SHP77 (cell line): ENCODE data around the gene ELP4.
"Not testable (repeated sequence)": the region's sequence is repeated elsewhere in the genome, so short reads cannot be mapped to it uniquely, and the experiment has no call there.

ENCODE experiments used
- DNase-seq, 2 experiments: peaks; one replicate each; lab custom pipeline; 2025; lab: John Stamatoyannopoulos, UW

Gene ELP4

DNA sequence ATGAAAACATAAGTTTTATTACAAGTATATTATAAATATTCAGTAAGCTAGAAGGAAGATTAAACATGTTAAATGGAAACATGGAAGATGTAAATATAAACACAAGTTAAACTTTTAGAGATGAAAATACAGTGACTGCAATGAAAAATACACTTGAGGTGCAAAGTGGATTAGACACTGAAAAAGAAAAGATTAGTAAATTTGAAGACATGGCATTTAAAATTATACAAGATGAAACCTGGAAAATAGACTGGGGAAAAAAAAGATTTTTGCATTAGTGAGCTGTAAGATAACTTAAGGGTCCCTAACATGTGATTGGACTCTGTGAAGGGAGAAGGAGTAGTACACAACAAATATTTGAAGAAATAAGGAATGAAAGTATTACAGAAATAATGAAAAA, 33.3 kb downstream of the ELP4 start:
- DNase-seq = no peak

DNA sequence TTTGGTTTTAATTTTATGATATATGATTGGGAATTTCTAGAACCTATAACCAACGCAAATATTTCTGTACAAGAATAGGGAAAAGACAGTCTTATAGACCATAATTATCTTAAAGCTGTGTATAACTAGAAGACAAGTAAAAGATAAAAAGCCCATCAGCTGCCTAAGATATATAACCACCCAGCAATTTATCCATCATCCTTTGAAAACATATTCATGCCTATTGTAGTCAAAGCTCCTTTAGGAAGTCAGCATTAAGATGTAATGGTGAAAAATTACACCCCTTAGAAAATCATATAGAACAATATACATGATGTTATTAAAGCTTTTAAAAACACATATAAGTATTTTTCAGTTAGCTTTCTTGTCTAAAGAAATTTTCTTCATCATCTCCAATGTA, 46.4 kb downstream of the ELP4 start:
- DNase-seq = no peak

DNA sequence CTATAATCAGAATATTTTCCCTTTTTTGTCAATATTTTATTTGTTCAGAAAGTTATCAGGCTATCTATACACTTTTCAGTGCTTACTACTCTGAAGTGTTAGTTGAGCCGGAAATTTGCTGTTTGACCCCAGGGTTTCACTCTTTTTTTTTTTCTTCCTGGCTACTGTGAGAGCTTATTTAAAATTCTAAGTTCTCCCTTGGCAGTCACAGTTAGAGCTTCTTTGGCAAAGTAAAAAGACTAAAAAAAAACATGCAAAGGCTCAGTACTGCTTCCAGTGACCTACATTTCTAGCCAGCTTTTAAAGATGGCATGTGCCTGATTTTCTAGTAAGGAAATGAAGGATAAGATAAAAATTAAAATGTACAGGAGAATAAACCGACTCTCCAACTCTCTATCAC, 48.4 kb downstream of the ELP4 start:
- no peak for DNase-seq

DNA sequence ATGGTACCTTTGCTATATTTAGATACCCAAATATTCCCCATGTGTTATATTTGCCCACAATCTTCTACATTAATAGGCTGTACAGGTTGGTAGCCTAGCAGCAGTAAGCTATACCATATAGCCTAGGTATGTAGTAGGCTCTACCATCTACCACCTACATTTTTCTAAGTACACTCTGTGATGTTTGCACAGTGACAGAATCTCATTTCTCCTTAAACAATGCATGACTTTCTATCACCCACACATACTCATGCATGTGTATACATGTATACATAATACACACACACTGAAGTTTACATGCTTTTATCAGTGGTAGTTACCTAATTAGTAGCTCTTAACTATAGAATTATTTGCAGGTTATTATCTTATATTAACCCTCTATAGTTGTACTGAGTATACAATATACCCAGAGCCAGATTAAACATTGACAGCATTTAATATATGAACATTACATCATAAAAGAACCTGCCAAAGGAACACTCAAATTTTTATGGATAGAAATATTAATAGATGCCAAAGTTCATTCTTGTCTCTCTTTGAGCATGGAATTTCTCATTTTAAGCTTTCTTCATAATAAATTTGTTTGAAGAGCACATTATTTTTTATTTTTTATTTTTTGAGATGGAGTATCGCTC, 51.4 kb downstream of the ELP4 start:
- no peak for DNase-seq

DNA sequence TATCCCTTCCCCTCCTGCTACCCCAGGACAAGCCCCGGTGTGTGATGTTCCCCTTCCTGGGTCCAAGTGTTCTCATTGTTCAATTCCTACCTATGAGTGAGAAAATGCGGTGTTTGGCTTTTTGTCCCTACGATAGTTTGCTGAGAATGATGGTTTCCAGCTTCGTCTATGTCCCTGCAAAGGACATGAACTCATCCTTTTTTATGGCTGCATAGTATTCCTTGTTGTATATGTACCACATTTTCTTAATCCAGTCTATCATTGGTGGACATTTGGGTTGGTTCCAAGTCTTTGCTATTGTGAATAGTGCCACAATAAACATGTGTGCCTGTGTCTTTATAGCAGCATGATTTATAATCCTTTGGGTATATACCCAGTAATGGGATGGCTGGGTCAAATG, 55.0 kb downstream of the ELP4 start:
- not testable (repeated sequence) for DNase-seq

DNA sequence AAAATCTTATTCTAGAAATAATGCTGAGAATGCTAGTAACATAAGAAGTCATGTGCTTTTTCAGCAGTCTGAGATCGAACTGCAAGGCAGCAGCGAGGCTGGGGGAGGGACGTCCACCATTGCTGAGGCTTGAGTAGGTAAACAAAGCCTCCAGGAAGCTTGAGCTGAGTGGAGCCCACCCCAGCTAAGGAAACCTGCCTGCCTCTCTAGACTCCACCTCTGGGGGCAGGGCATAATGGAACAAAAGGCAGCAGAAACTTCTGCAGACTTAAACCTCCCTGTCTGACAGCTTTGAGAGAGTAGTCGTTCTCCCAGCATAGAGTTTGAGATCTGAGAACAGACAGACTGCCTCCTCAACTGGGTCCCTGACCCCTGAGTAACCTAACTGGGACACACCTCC, 64.6 kb downstream of the ELP4 start:
- not testable (repeated sequence) for DNase-seq

DNA sequence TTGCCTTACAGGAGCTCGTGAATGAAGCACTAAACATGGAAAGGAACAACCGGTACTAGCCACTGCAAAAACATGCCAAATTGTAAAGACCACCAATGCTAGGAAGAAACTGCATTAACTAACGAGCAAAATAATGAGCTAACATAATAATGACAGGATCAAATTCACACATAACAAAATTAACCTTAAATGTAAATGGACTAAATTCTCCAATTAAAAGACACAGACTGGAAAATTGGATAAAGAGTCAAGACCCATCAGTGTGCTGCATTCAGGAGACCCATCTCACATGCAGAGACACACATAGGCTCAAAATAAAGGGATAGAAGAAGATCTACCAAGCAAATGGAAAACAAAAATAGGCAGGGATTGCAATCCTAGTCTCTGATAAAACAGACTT, 66.2 kb downstream of the ELP4 start:
- not testable (repeated sequence) for DNase-seq

DNA sequence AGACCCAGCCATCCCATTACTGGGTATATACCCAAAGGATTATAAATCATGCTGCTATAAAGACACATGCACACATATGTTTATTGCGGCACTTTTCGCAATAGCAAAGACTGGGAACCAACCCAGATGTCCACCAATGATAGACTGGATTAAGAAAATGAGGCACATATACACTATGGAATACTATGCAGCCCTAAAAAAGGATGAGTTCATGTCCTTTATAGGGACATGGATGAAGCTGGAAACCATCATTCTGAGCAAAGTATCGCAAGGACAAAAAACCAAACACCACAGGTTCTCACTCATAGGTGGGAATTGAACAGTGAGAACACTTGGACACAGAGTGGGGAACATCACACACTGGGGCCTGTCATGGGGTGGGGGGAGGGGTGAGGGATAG, 69.8 kb downstream of the ELP4 start:
- not testable (repeated sequence) for DNase-seq

DNA sequence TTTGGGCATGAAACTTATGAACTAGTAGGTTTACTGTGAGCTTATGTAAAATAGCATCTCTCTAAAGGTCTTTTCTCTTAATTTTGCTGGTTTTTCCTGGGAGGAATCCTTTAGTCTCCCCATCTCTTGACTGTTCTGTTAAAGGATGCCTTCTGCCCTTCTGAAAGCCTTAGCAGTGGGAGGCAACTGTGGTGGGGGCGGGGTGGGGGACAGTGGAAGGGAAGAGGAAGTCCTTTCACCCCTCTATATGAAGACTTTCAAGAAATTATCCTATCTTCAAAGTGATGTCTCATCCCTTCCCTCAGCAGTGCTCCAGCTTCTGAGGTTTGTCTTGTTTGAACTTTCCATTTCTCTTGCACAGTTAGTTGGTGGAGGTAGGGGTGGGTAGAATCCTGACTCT, 73.1 kb downstream of the ELP4 start:
- no peak for DNase-seq

DNA sequence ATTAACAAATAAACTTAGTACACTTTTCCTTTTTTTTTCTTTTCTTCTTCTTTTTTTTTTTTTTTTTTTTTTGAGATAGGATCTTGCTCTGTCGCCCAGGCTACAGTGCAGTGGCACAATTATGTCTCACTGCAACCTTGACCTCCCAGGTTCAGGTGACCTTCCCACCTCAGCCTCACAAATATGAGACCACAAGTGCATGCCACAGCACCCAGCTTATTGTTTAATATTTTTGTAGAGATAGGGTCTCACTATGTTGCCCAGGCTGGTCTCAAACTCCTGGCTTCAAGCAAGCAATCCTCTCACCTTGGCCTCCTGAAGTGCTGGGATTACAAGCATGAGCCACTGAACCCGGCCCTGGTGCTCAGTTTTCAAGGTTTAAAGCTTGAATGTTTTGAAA, 88.9 kb downstream of the ELP4 start:
- no peak for DNase-seq

DNA sequence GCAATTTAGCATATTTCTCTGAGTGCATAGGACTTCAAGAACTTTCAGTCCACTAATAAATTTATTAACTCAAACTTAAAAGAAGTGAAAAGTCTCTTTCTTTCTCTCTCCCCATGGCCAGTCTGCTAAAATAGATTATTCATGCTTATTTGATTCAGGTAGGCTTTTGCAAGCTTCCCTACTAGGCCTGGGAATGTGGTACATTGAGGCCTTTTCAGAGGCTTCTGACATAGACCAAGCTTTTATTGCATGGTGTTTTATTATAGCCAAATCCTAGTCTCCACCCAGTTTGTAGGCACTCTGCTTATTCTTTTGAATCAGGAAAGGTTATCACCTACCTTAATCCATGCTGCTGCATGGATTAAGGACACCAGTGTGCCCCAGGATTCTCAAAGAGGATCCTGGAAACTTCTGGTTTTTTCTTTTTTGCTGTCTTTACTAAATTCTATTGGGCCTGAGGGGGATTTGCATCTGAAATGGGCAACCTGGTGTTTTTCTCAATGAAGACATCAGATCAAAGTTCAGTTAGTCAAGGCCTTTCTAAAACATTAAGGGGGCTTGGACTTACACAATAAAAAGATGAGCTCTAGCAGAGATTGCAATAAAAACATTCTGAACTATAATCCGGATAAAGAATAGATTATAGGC, 92.2 kb downstream of the ELP4 start:
- no peak for DNase-seq

DNA sequence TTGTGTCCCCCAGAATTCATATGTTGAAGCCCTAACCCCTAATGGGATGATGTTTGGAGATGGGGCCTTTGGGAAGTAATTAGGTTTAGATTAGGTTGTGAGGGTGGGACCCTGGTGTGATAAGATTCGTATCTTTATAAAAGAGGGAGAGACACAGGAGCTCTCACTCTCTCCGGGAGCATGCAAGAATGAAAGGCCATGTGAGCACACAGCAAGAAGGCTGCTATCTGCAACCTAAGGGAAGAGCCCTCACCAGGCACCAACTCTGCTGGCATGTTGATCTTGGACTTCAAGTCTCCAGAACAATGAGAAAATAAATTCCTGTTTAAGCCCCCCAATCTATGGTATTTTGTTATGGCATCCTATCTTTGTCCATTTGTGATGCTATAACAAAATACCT, 97.3 kb downstream of the ELP4 start:
- no peak for DNase-seq

DNA sequence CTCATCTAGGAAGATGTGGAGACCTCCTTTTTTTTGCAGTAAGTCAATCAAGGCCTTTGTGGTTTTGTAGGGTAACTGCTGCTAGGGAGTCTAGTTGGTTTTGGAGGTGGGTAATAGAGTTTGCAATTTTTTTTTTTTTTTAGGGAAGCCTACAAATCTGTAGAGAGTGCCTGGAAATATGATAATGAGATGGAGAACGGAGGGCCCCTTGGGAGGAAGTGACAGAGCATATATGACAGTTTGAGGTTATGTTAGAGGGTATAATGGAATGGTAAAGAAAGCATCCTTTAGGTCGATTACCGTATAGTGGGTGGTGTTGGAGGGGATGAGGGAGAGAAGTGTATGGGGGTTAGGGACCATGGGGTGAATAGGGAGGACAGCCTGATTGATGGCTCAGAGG, 98.3 kb downstream of the ELP4 start:
- no peak for DNase-seq

DNA sequence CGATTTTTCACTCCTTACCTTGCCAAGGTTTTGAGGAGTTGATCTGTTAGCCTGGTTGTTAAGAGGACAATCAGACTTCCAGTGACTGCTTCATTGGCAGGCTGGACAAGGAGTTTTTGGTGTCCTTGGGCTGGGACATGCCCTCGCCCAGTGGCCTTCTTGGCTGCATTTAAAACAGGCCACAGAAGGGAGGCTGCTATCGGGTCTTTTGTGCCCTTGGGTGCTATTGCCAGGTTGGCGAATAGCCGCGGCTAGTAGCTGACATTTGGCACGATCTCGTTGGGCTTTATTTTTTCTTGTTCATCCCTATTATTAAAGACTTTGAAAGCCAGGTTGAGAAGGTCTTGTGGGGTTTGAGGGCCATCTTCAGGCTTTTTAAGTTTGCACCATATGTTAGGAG, 99.4 kb downstream of the ELP4 start:
- no peak for DNase-seq

DNA sequence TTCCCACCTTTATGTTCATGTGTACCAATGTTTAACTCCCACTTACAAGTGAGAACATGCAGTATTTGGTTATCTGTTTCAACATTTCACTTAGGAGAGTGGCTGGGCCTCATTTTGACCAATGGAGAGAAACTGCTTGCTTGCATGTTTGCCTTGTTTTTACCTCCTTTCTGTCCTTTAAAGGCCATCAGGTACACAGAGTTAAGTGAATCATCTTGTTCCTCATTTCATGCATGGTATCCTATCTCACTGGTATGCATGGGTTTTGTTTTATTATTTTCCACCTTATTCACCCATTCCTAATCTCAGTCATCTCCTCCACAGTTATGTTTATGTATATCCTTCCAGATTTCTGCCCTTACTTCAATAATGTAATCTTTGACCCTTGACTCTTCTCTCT, 101.0 kb downstream of the ELP4 start:
- DNase-seq = no peak

DNA sequence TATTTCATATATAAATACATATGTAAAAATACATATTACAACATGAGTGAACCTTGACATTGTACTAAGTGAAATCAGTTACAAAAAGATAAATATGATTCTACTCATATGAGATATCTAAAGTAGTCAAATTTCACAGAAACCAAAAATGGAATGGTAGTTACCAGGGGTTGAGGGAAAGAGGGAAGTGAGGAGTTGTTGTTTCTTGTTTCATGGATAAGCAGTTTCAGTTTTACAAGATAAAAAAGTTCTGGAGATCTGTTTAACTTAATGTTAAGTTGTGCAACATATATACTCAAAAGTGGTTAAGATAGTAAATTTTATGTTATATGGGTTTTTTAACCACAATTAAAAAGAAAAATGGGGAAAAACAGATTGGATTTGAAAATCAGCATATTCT, 107.7 kb downstream of the ELP4 start:
- DNase-seq = no peak

DNA sequence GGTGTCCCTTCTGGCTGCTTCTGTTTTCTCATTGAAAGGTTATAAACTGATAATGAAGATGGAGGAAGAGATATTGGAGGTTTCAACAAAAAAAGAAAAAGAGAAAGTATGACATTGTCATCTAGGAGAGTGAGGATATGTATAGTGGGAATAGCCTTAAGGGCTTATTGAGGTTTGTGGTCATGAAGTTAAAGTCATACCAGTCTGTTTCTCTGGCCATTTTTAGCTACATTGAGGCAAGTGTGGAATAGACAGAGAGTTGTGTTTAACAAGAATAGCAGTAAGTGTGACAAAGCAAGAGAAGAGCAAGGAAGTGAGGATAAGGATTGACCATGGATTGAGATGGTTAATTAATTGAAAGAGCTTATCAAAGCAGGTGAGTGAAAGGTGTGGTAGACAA, 110.4 kb downstream of the ELP4 start:
- no peak for DNase-seq

DNA sequence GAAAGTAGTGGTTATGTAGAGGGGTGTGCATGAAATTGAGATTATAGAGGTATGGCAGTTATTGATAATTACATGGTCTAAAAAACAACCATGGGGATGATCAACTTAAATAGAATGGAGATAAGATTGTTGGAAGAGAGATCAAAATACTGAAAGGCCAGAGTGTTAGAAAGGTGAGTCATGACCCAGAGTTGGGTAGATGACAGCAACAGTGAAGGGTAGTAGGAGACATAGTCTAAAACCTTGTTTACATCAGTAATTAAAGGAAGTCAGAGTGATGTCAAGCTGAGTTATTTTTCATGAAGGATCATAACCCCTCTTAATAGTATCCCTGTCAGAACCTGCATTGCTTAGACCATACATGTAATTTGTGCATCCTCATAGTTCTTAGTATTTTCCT, 110.9 kb downstream of the ELP4 start:
- DNase-seq = no peak

DNA sequence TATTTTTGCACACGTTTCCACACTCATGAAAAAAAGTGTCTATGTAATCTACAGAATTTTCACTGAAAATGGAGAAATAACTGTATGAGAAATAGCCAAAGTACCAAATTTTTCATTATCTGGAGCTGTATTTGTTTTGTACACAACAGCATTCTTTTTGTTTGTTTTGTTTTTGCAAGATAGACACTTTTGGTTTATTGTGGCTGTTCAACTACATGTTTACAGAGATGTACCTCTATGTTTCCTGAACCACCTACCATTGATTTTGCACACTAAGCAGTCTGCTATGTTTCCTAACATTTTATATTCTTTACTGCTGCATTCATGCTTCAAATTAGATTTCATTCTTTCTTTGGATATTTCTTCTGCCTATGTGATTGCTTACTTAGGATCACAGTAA, 116.3 kb downstream of the ELP4 start:
- no peak for DNase-seq

DNA sequence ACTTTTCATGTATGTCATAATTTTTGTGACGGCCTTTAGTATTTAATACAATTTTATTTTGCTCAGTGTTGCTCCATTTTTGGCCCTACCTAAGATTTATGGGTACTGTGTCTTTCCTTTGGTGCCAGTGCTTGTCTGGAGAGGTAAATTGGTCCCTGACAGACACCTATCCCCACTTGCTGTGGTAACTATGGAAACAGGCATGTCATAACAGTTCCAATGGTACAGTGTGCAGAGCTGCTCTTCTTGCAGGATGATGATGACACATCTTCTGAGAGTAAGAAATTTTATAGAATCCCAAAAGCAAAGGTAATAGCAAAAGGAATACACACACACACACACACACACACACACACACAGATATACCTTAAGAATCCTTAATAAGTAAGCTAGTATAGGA, 118.5 kb downstream of the ELP4 start:
- no peak for DNase-seq

DNA sequence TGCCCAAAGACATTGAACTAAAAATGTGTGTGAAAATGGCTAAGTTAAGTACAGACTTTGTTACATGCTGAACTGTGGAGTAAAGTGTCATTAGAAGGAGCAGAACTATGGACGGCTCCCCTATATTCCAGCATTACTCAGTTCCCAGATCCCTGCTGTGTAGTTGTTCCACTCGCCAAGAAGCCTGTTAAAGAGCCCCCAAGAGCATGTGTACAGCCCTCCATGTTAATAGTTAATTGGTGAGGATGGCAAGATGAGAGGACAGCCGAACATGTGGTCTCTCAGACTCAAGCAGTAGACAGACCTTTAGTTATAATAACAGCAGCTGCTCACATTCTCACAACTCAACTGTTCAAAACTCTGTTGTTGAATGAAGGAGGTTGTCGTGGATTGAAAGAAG, 127.4 kb downstream of the ELP4 start:
- no peak for DNase-seq

DNA sequence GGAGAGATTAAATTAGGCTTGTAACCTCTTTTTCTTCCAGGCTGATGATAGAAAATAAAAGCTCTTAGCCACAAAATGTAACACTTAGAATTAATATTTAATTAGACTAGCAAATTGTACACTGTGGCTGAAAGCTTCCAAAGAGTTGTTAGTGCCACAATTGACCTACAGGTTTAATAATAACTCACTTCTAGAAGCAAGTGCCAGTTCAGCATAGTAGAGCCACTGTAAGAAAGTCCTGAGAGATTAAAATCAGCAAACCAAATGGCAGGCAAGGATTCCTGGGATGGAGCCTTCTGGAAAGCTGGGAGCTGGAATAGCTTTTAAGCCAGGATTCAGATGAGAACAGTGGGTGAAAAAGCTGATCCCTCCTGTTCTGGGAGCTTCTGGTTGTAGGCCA, 131.0 kb downstream of the ELP4 start:
- no peak for DNase-seq

DNA sequence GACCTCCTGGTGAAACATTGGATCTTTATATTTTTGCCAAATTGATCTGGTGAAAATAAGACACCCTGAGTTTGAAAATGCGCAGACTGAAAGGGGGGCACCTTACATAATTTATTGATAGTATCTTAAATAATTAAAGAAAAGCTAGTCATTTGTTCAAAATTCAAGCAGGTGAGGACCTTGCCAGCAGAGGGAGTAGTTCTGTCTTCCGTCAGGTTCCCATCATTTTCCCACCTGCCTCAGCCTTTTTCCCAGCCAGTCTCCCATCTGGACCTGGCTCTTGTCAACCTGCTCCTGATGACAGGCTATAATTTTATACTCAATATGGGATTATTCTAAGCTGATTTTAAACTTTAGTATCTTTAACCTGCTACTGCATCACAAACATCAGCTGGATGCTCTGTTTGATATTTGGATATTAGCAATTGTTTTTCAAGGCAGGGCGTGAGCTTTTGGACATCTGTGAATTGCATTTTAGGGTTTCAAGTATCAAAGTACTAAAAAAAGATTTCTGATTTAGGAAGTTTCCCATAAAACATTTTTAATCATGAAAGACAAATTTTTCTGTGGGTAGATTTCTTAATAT, 132.0 kb downstream of the ELP4 start:
- peak; percentile 26 to 51 for DNase-seq

DNA sequence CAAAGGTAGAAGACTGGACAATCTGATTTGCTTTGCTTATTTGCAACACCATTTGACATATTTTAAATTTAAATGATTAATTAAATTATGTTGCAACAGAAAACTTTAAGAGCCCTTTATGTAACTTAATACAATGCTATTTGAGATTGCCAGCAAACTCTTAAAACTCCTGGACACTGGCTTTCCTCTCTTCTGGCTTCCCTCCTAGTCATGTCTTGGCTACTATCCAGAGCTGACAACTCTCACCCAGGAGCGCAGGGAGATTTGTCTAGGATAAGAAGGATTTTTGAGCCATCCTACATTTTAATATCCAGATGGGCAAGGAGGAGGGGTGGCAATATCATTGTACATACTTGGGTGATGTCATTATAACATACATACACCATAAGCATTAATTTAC, 134.3 kb downstream of the ELP4 start:
- peak in 1 of 2 experiments; percentile 5 for DNase-seq
